Measurements from ENCODE around the gene PYGB.
"Not testable (repeated sequence)": the region's sequence is repeated elsewhere in the genome, so short reads cannot be mapped to it uniquely, and the experiment has no call there.

The PYGB gene

DNA sequence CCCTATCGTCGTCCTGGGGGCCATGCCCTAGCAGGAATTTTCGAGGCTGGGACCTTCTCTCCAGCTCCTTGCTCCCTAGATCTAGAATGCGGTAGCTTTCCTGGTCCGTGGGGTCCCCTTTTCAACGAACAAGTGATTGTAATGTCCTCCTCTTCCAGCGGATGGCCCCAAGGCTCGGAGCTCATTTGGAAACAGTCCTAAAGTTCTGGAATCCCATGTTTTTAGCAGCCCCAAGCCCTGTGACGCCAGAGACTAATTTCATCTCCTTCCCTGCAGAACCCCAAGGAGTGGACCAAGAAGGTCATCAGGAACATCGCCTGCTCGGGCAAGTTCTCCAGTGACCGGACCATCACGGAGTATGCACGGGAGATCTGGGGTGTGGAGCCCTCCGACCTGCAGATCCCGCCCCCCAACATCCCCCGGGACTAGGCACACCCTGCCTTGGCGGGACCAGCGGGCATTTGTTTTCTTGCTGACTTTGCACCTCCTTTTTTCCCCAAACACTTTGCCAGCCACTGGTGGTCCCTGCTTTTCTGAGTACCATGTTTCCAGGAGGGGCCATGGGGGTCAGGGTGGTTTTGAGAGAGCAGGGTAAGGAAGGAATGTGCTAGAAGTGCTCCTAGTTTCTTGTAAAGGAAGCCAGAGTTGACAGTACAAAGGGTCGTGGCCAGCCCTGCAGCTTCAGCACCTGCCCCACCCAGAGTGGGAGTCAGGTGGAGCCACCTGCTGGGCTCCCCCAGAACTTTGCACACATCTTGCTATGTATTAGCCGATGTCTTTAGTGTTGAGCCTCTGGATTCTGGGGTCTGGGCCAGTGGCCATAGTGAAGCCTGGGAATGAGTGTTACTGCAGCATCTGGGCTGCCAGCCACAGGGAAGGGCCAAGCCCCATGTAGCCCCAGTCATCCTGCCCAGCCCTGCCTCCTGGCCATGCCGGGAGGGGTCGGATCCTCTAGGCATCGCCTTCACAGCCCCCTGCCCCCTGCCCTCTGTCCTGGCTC, 48.5 kb downstream of the PYGB start:
- DNase-seq (ENCODE audit: low read depth in 2 of 2) = no peak

- no peak for DNase-seq (ENCODE audit: low read depth in 2 of 2)
These were observed 49.4 kb downstream of the PYGB start for GRCh38 chr20:25297141-25297905.

- no peak for DNase-seq (ENCODE audit: low read depth in 2 of 2)
These were observed 51.9 kb downstream of the PYGB start for GRCh38 chr20:25299806-25300205.

DNA sequence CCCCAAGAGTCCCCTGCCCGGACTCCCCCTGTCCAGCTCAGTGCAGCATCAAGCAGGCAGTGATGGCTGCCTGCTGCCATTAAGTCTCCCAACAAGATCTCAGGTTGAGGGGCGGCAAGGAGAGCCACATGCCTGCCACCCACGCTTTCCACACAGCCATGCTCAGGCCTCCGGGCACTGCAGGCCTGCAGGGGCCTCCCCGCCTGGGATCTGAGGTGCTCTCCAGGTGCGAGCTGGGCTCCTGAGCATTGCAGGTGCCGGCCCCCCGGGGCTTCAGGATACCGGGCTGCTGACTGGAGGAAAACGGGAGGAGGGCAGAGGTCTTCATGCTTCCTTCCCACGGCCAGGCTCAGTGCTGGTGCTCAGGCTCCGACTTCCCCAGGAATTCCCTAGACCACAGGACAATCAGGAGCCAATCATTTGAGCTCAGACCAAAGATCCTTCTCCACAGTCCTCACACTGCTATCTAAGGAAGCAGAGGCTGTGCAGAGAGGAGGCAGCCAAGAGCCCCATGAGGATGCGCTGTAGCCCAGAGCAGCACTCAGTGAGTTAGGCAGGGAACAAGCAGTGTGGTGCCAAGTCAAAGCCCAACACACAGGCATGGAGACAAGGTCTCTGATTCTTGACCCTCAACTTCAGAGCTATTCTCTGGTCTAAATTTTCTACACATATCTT, 52.7 kb downstream of the PYGB start:
- no peak for DNase-seq (ENCODE audit: low read depth in 2 of 2)

DNA sequence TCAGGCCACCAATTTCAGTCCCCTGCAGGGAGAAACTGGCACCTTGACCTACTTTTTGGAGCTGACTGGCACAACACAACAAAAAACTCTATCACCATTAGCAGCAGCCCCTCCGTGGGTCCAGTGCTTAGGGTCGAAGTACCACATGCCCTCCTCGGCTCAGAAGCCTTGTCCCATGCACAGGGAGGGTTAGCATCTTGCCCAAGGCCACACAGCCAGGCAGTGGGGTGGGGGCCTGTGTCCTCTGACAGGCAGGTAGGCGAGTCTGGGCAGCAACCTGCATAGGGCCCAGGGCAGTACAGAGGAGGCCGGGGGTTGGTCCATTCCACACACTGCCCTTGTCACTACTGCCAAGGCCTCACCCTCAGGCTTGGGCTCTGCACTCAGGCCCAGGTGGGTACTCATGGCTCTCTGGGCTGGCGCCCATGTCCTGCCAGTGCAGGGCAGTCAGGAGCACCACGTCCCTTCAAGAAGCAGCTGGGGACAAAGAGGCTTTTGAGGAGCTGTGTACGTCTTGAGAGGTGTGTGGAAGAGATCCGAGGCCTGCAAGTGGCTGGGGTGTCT, 53.6 kb downstream of the PYGB start:
- DNase-seq (ENCODE audit: low read depth in 2 of 2) = no peak

DNA sequence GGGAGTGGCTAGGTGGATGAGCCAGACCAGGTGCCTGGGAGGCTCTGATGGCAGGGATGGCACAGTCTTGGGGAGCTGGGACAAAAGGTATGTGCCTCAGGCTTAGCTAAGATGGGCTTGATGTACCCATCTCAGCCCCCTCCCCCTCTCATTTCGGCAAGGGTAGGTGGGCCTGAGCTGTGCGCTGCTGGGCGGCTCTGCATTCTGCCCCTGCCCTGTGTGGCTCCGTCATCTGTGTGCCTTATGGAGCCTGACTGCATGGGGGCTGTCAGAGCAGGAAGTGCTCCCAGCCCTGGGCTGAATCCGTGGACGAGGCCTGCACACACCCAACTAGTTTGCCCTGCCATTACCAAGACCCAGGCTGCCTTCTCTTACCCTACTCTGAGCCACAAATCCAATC, 54.7 kb downstream of the PYGB start:
- no peak for DNase-seq (ENCODE audit: low read depth in 2 of 2)

DNA sequence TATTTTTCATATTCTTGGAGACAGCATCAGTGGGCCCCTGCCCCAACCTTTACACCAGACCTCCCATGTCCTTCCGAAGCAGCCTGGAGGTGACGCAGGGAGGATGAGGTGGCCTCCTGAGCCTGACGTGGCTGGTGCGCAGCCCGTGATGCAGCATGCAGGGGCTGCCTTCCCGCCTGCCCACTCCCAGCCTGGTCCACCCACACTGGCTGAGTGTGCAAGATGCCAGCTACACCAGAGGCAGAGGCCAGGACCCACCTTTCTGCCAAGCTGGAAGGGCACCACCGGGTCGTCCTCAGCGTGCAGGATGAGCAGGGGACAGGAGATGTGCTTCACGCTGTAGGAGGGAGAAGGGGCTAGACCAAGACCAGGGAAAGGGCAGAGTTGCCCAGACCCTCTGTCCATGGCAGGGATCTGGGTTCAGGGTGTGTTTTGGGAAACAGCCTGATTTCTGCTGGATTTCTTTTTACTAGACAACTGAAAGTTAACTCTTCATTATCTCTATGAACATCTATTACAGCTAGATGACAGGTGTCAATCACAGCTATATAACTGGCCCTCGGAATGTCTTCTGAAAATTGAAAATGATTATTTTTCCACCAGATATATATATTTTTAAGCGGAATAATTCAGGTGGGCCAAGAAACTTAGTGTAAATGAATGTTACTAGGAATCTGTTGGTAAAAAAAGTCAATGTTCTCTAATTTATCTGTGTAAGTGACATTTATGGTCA, 55.6 kb downstream of the PYGB start:
- DNase-seq (ENCODE audit: low read depth in 2 of 2) = no peak

DNA sequence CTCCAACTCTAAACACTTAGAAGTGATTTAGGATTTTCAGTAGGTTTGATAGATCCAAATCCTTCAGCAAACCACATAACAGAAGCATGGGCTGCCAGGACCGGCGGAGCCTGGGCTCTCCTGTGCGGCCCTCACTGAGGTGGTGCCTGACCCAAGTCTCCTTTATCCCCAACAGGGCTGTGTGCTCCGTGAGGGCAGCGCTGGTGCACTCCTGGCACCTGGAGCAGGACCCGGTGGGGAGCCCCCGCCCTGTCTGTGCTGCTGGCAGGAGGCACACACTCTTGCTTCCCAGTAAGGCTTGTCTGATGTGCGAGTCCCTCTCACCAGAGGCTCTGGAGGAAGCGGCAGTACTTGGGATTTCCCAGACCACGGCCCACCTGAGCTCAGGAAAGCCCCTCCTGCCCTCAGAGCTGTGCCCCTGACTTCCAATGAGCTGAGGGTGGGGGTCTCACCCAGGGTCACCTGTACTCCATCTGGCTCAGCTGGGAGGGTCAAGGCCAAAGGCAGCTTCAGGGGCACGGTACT, 56.2 kb downstream of the PYGB start:
- DNase-seq (ENCODE audit: low read depth in 2 of 2) = no peak

GRCh38 chr20:25306991-25307903, 59.4 kb downstream of the PYGB start:
- no peak for DNase-seq (ENCODE audit: low read depth in 2 of 2)

- no peak for DNase-seq (ENCODE audit: low read depth in 2 of 2)
These were observed 60.2 kb downstream of the PYGB start for GRCh38 chr20:25308083-25308491.

- DNase-seq (ENCODE audit: low read depth in 2 of 2) = no peak
These were observed 60.9 kb downstream of the PYGB start for GRCh38 chr20:25308671-25309394.

DNA sequence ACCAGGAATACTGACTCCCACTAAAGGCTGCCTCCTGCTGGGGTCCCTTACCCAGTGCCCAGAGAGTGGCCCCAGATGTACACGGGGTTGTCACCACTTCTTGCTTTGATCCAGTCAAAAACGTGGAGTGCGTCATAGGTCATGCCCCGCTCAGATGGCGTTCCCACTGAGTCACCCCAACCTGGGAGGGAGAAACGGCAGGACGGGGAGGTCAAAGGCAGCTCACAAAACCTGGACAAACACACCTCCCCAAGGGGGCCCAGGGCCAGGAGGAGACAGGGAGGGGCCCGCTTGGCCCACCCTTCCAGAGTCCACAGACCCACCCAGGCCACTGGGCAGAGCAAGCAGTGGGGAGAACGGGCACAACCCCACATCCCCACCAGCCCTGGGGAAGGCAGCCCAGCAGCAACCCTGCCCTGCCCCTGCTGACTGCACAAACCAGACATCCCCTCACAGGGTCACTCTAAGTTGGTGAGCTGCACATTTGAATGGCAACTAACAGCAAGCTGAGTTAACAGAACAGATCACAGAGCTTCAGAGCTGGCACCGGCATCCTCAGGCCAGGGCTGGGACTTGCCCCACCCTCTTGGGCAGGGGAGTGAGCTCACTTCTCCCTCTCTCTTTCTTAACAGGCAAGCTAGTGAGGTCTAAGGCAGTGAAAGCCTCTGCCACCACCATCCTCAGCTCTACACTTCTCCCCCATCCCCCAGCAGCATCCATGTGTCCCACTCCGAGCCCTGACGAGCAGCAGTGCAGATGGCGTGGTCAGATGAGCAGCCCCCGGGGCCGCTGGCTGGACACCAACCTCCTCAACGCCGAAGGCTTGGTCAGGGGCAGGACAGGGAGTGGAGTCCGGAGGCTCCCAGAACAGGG, 61.7 kb downstream of the PYGB start:
- DNase-seq (ENCODE audit: low read depth in 2 of 2) = no peak

DNA sequence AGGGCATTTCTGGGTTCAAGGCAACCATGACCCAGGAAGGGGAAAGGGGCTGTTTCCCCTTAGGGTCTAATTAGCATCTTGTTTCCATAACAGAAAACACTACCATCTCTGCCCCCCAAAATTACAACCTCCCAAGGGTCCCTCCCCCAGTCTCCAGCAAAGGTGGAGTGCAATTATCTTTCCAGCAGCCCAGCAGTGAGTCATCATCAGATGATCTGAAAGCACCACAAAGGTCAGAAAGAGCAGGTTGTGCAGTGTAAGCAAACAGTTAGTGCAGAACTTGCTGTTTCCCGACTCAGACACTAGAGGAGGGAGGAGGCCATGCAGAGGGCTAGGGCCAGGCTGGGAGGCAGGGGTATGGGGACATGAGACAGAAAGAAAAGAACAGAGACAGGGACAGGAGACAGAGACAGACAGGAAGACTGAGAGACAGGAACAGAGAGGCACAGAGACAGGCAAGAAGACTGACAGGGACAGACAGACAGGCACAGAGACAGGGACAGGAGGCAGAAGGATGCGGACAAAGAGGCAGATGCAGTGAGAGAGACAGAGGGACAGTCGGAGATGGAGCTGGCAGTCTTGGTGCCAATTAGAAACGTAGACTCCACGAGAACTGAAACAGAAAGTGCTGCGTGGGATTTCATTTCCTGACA, 62.5 kb downstream of the PYGB start:
- no peak for DNase-seq (ENCODE audit: low read depth in 2 of 2)

- no peak for DNase-seq (ENCODE audit: low read depth in 2 of 2)
These were observed 63.2 kb downstream of the PYGB start for GRCh38 chr20:25310921-25311728.

GRCh38 chr20:25312716-25313115, 64.8 kb downstream of the PYGB start:
- not testable (repeated sequence) for DNase-seq (ENCODE audit: low read depth in 2 of 2)

DNA sequence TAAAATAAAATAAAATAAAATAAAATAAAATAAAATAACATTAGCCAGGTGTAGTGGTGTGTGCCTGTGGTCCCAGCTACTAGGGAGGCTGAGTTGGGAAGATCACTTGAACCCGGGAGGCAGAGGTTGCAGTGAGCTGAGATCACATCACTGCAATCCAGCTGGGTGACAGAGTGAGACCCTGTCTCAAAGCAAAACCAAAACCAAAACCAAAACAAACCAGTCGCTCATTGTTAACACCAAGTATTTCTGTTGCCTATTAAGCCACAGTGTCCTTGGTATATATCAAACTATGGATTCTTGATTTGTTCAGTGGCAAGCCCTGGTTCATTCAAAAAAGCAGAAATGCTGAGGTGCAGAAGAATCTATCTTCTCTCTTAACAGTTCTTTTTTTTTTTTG, 65.7 kb downstream of the PYGB start:
- DNase-seq (ENCODE audit: low read depth in 2 of 2) = no peak

Measured in stimulated activated CD8-positive, alpha-beta memory T cell treated with anti-CD3 and anti-CD28 coated beads, Interleukin-7, amount 100 ng/mL, for 1 hour (primary cell).